Spleen (tissue), 11 donors: Measurements from ENCODE around the gene ZER1. TPM values are rescaled to one million over a fixed set of nuclear protein-coding genes. Genes with fewer than 3 reads are reported as not detected.
"Not testable (repeated sequence)": the region's sequence is repeated elsewhere in the genome, so short reads cannot be mapped to it uniquely, and the experiment has no call there.

Experiments used
- DNase-seq: peaks from one replicate; pipeline ENCODE4 v3.0.0-alpha.2; 2020
- H3K27ac ChIP-seq, 8 donors: fragments of 200-600 bp; sonication (generic) in 7 of 8; 1 replicate in 4 of 8; 2 replicates in 4 of 8; pipeline versions ENCODE4 v1.5.0 to v1.8.0; 2016 to 2021; ENCODE audit warnings: inconsistent platforms in 4 of 8, mild to moderate bottlenecking in 4 of 8, moderate library complexity in 1 of 8
- H3K27me3 ChIP-seq, 7 donors: fragments of 200-600 bp; sonication (generic) in 6 of 7; replicated peaks in 1 of 7; 1 replicate in 4 of 7; 2 replicates in 3 of 7; pipeline versions ENCODE4 v1.5.0 to v1.8.0; 2016 to 2021; ENCODE audit warnings: inconsistent platforms in 3 of 7, mild to moderate bottlenecking in 1 of 7
- H3K36me3 ChIP-seq, 6 donors: fragments of 200-600 bp; sonication (generic) in 5 of 6; 1 replicate in 4 of 6; 2 replicates in 2 of 6; pipeline versions ENCODE4 v1.5.0 to v1.8.0; 2016 to 2021; ENCODE audit warnings: inconsistent platforms in 2 of 6
- H3K4me1 ChIP-seq, 6 donors: fragments of 200-600 bp; sonication (generic) in 5 of 6; 1 replicate in 3 of 6; 2 replicates in 3 of 6; pipeline versions ENCODE4 v1.5.0 to v1.8.0; 2016 to 2021; ENCODE audit warnings: inconsistent platforms in 3 of 6
- H3K4me3 ChIP-seq, 8 donors: fragments of 200-600 bp; sonication (generic) in 7 of 8; 1 replicate in 4 of 8; 2 replicates in 4 of 8; pipeline versions ENCODE4 v1.5.0 to v1.8.0; 2016 to 2021; ENCODE audit warnings: inconsistent platforms in 4 of 8, mild to moderate bottlenecking in 4 of 8, moderate library complexity in 2 of 8
- H3K9me3 ChIP-seq, 8 donors: fragments of 200-600 bp; sonication (generic) in 7 of 8; 1 replicate in 4 of 8; 2 replicates in 4 of 8; pipeline versions ENCODE4 v1.5.0 to v1.8.0; 2016 to 2021; ENCODE audit warnings: inconsistent platforms in 4 of 8
- CTCF ChIP-seq, 11 experiments: fragments of 200-600 bp in 7 of 11; fragments of 450-650 bp in 4 of 11; sonication (generic) in 4 of 11; IDR thresholded peaks in 8 of 11; conservative IDR thresholded peaks in 3 of 11; 1 replicate in 7 of 11; 2 replicates in 4 of 11; pipeline versions ENCODE4 v1.4.0 to v1.8.0; 2016 to 2021; ENCODE audit warnings: antibody characterized with exemption in 11 of 11, inconsistent platforms in 4 of 11, mild to moderate bottlenecking in 1 of 11
- POLR2A ChIP-seq, 3 donors: fragments of 450-650 bp; IDR thresholded peaks; one replicate each; pipeline ENCODE4 v1.5.1; 2017; ENCODE audit warnings: antibody characterized with exemption in 3 of 3, mild to moderate bottlenecking in 1 of 3
- POLR2AphosphoS5 ChIP-seq, 3 donors: sonication (generic); formaldehyde crosslinking; IDR thresholded peaks; one replicate each; pipeline ENCODE4 v1.5.1; 2017; ENCODE audit warnings: antibody characterized with exemption in 3 of 3
- WGBS, 5 donors: extraction: QIAGEN DNeasy Blood & Tissue Kit in 3 of 5; methylation state at CpG; one replicate each; pipeline versions ENCODE4 v1.1.5 to v1.1.7; 2013 to 2018; 5-methylcytosine and 5-hydroxymethylcytosine counted together
- intact Hi-C: fragments of 100-400 bp; cut with DNase I; formaldehyde crosslinking; loops from one replicate; pipeline ENCODE4 v1.15.0; 2023; ENCODE audit warnings: low total_unique reads
- polyA plus RNA-seq, 3 donors: library from polyadenylated mRNA; stranded (reverse); fragments of 200-250 nt; gene quantifications; one replicate each; pipeline ENCODE4 v1.2.1, GENCODE V29; 2013
- total RNA-seq, 7 donors: library from RNA; depleted of rRNA in 3 of 7; stranded (reverse); fragments of >200 nt in 3 of 7; fragmentation: NEBNext Ultra II Directional in 4 of 7; extraction: Animal tissue kit (Norgen Biotek cat#: 25700) in 4 of 7; gene quantifications; one replicate each; pipeline versions ENCODE4 v1.1.0 to v1.2.1, GENCODE V29; 2016 to 2021
- donor health status: healthy with polysubstance abuse.
- donor health status: DM: no; HTN: no; CAD: no; lungs with moderate emphysema.
- donor health status: DM: no; HTN: no; CAD: no.
- donor health status: Bipolar disorder and iron deficiency.
- donor health status: healthy.
- donor health status: DM: no; HTN: no; CAD: no.
- donor health status: DM: yes; HTN: yes; CAD: no.

The ZER1 gene
- total and polyA plus RNA-seq, 10 donors: 10.5 to 65.5 (median 35.1) TPM

GRCh38 chr9:128694344-128694743 lies 77.4 kb downstream of the ZER1 start:
- Histone ChIP-seq H3K4me1 (peaks cover 12 to 32% (median 17%) of the 10 kb centered on the region in 6 donors), H3K9me3 (no peaks in the 10 kb centered on the region), H3K4me3 (no peak overlapping the region), H3K27ac (no peak overlapping the region), H3K36me3 (peaks cover 7 to 63% (median 49%) of the 10 kb centered on the region in 6 donors), H3K27me3 (no peaks in the 10 kb centered on the region)
- no peak for DNase-seq
- intact Hi-C loops: no loop called here
- no peak for TF ChIP-seq POLR2A (IDR thresholded peaks at IDR 0.05)
- no peak for TF ChIP-seq CTCF (IDR thresholded peaks at IDR 0.05 in 8 of 11, conservative IDR thresholded peaks at IDR 0.05 in 3 of 11)
- TF ChIP-seq POLR2AphosphoS5 (IDR thresholded peaks at IDR 0.05): no peak
- 68 to 84% (median 72%) methylated on average over 6 of the region's 6 CpGs for WGBS, 5 donors

GRCh38 chr9:128693738-128694137 lies 78.0 kb downstream of the ZER1 start:
- intact Hi-C loops, H3K4me3 ChIP-seq, H3K27me3 ChIP-seq, H3K9me3 ChIP-seq, DNase-seq, H3K27ac ChIP-seq: not testable (repeated sequence)
- 76 to 95% (median 89%) methylated on average over 3 of the region's 3 CpGs for WGBS, 5 donors
- H3K36me3 ChIP-seq: peaks cover 7 to 63% (median 49%) of the 10 kb centered on the region in 6 donors
- peaks cover 12 to 32% (median 17%) of the 10 kb centered on the region in 6 donors for H3K4me1 ChIP-seq

GRCh38 chr9:128690684-128691034 lies 81.1 kb downstream of the ZER1 start:
- intact Hi-C loops: no loop called here
- TF ChIP-seq POLR2A (IDR thresholded peaks at IDR 0.05) (no peak), CTCF (IDR thresholded peaks at IDR 0.05 in 8 of 11, conservative IDR thresholded peaks at IDR 0.05 in 3 of 11) (no peak), POLR2AphosphoS5 (IDR thresholded peaks at IDR 0.05) (no peak)
- no peak for DNase-seq
- H3K27me3 ChIP-seq: no peaks in the 10 kb centered on the region
- H3K9me3 ChIP-seq: no peaks in the 10 kb centered on the region
- peaks cover 7 to 48% (median 39%) of the 10 kb centered on the region in 6 donors for H3K36me3 ChIP-seq
- peaks cover 33 to 63% (median 47%) of the 10 kb centered on the region in 6 donors for H3K4me1 ChIP-seq
- 6 to 14% (median 8%) methylated on average over 5 of the region's 5 CpGs for WGBS, 5 donors
- peak overlapping the region; percentile 29 to 99 (median 92) for H3K27ac ChIP-seq
- peak overlapping the region; percentile 73 to 96 (median 84) for H3K4me3 ChIP-seq

- H3K27me3 ChIP-seq: no peaks in the 10 kb centered on the region
- 0 to 1% (median 1%) methylated on average over 31 to 83 of the region's 83 CpGs for WGBS, 5 donors
- peaks cover 39 to 69% (median 53%) of the 10 kb centered on the region in 6 donors for H3K4me1 ChIP-seq
- intact Hi-C loops: no loop called here
- H3K27ac ChIP-seq: peak overlapping the region; percentile 29 to 99 (median 92)
- H3K4me3 ChIP-seq: peak overlapping the region; percentile 73 to 96 (median 84)
- peaks cover 7 to 41% (median 36%) of the 10 kb centered on the region in 6 donors for H3K36me3 ChIP-seq
- H3K9me3 ChIP-seq: no peaks in the 10 kb centered on the region
- TF ChIP-seq POLR2A (IDR thresholded peaks at IDR 0.05) (no peak), POLR2AphosphoS5 (IDR thresholded peaks at IDR 0.05) (peak in 2 of 3 donors; percentile 16 to 42)
- peak; percentile 89 for DNase-seq
Measured at GRCh38 chr9:128689820-128690683, 81.7 kb downstream of the ZER1 start.

- intact Hi-C loops: no loop called here
- Histone ChIP-seq H3K4me3 (peak overlapping the region; percentile 54 to 96 (median 74)), H3K4me1 (peaks cover 44 to 76% (median 60%) of the 10 kb centered on the region in 6 donors), H3K27me3 (no peaks in the 10 kb centered on the region), H3K36me3 (peaks cover 7 to 34% (median 30%) of the 10 kb centered on the region in 6 donors), H3K27ac (peak overlapping the region; percentile 82 to 99 (median 98)), H3K9me3 (no peaks in the 10 kb centered on the region)
- WGBS, 5 donors: 0 to 2% (median 1%) methylated on average over 11 to 77 of the region's 80 CpGs
- TF ChIP-seq CTCF (IDR thresholded peaks at IDR 0.05 in 8 of 11, conservative IDR thresholded peaks at IDR 0.05 in 3 of 11) (no peak), POLR2A (IDR thresholded peaks at IDR 0.05) (peak in 1 of 3 donors; percentile 86)
- no peak for DNase-seq
Measured at GRCh38 chr9:128689293-128689774, 82.4 kb downstream of the ZER1 start.
